CD4-positive, alpha-beta memory T cell (primary cell): Measurements from ENCODE around the gene EZH1. TPM values are rescaled to one million over a fixed set of nuclear protein-coding genes. Genes with fewer than 3 reads are reported as not detected.

Experiments
- CTCF ChIA-PET: fragments of 350-600 bp; sonication (Branson Sonifier 250); formaldehyde crosslinking; loops from one replicate; lab custom pipeline; 2021; ENCODE audit warnings: inconsistent platforms; ENCODE audit not compliant: partially characterized antibody; lab: Charles Lee
- POLR2A ChIA-PET: fragments of 350-600 bp; sonication (Branson Sonifier 250); formaldehyde crosslinking; loops from one replicate; lab custom pipeline; 2021; ENCODE audit not compliant: partially characterized antibody; lab: Charles Lee
- DNase-seq, 5 donors: peaks; one replicate each; pipeline versions ENCODE4 v3.0.0 to v3.0.0-alpha.2; 2020 to 2022; ENCODE audit warnings: mixed read lengths in 1 of 5
- H3K27ac ChIP-seq: one replicate; pipeline ENCODE4 v1.7.0; 2013; ENCODE audit warnings: low read depth, low read length
- H3K27me3 ChIP-seq: 2 replicates; pipeline ENCODE4 v1.7.0; 2013; ENCODE audit warnings: mild to moderate bottlenecking, low read length, moderate library complexity; ENCODE audit not compliant: insufficient read depth
- H3K36me3 ChIP-seq: 2 replicates; pipeline ENCODE4 v1.7.0; 2013; ENCODE audit warnings: mild to moderate bottlenecking, low read length, moderate library complexity; ENCODE audit not compliant: insufficient read depth
- H3K4me1 ChIP-seq: 2 replicates; pipeline ENCODE4 v1.7.0; 2013; ENCODE audit warnings: mild to moderate bottlenecking, low read length, moderate library complexity; ENCODE audit not compliant: insufficient read depth
- H3K4me3 ChIP-seq, 2 donors: one replicate each; pipeline ENCODE4 v1.7.0; 2013; ENCODE audit warnings: low read length in 2 of 2, mild to moderate bottlenecking in 1 of 2
- H3K9me3 ChIP-seq, 2 donors: one replicate each; pipeline ENCODE4 v1.7.0; 2013; ENCODE audit warnings: low read length in 2 of 2, control low read depth in 1 of 2; ENCODE audit not compliant: control insufficient read depth in 1 of 2
- H3K27ac Mint-ChIP-seq, 7 donors: one replicate each; pipeline ENCODE4 v1.8.0; 2020 to 2021; ENCODE audit warnings: mixed read lengths in 7 of 7, mild to moderate bottlenecking in 6 of 7, inconsistent platforms in 3 of 7, moderate library complexity in 3 of 7
- H3K27me3 Mint-ChIP-seq, 2 donors: one replicate each; pipeline ENCODE4 v1.8.0; 2020 to 2021; ENCODE audit warnings: mixed read lengths in 2 of 2
- H3K36me3 Mint-ChIP-seq, 2 donors: one replicate each; pipeline ENCODE4 v1.8.0; 2020 to 2021; ENCODE audit warnings: mixed read lengths in 2 of 2, inconsistent platforms in 1 of 2, mild to moderate bottlenecking in 1 of 2
- H3K4me1 Mint-ChIP-seq, 4 donors: one replicate each; pipeline ENCODE4 v1.8.0; 2020 to 2021; ENCODE audit warnings: mixed read lengths in 4 of 4, mild to moderate bottlenecking in 1 of 4
- H3K4me3 Mint-ChIP-seq, 8 donors: one replicate each; pipeline ENCODE4 v1.8.0; 2020 to 2021; ENCODE audit warnings: mixed read lengths in 8 of 8, mild to moderate bottlenecking in 7 of 8, moderate library complexity in 6 of 8, inconsistent platforms in 3 of 8
- H3K9me3 Mint-ChIP-seq, 8 donors: one replicate each; pipeline ENCODE4 v1.8.0; 2020 to 2021; ENCODE audit warnings: mixed read lengths in 8 of 8, mild to moderate bottlenecking in 5 of 8, inconsistent platforms in 3 of 8, moderate library complexity in 1 of 8
- intact Hi-C: fragments of 100-400 bp; cut with micrococcal nuclease; formaldehyde crosslinking; loops from one replicate; pipeline ENCODE4 v1.15.1; 2023
- polyA plus RNA-seq, 2 donors: library from polyadenylated mRNA; unstranded; fragments of 300-500 nt; fragmentation: Illumina TruSeq; gene quantifications; one replicate each; pipeline ENCODE4 v1.2.3, GENCODE V29; 2021
- total RNA-seq, 2 experiments: library from RNA; stranded (reverse); gene quantifications; one replicate each; pipeline ENCODE4 v1.2.3, GENCODE V29; 2021

The EZH1 gene
- total and polyA plus RNA-seq, 4 experiments from 2014 or later: 20.1 to 192 (median 111) TPM

DNA sequence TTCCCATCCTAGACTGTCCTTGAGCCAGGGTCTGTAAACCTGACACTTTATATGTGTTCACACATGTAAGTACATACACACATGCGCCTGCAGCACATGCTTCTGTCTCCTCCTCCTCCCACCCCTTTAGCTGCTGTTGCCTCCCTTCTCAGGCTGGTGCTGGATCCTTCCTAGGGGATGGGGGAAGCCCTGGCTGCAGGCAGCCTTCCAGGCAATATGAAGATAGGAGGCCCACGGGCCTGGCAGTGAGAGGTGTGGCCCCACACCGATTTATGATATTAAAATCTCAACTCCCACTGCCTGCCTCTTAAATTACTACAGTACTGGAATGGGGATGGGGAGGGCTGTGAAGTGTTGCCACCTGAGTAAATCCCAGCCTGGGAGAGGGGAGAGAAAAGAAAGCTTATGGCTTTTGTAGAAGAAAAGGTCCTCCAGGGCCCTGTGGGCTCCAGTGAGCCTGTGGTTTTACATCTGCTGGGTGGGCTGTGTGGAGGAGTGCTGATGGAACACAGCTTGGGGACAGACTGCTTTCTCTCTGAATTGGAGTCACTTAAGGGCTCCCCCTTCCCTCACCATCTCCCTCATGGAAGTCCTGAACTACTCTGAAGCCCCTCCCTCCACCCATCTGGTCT is 34.6 kb upstream of the EZH1 start:
- no peak overlapping the region for H3K27ac ChIP-seq
- POLR2A ChIA-PET: interaction anchor here (1.6 kb wide), 1 partner anchor 19 kb away, joined by 5 read pairs; the partner anchor contains the start of gene COA3
- H3K4me3 ChIP-seq: no peak overlapping the region
- Mint-ChIP-seq H3K27ac (no peak overlapping the region), H3K4me1 (peaks cover 7 to 30% (median 16%) of the 10 kb centered on the region in 4 donors), H3K36me3 (peaks cover 39 to 45% of the 10 kb centered on the region in 2 donors), H3K9me3 (no peaks in the 10 kb centered on the region), H3K4me3 (peak overlapping the region in 1 of 8 donors; percentile 52), H3K27me3 (peaks cover 29 to 30% of the 10 kb centered on the region in 2 donors)
- peaks cover 28% of the 10 kb centered on the region for H3K36me3 ChIP-seq
- DNase-seq: no peak
- CTCF ChIA-PET: no interaction called here
- intact Hi-C loops: no loop called here
- H3K4me1 ChIP-seq: peaks cover 7% of the 10 kb centered on the region
- no peaks in the 10 kb centered on the region for H3K9me3 ChIP-seq
- peaks cover 28% of the 10 kb centered on the region for H3K27me3 ChIP-seq

DNA sequence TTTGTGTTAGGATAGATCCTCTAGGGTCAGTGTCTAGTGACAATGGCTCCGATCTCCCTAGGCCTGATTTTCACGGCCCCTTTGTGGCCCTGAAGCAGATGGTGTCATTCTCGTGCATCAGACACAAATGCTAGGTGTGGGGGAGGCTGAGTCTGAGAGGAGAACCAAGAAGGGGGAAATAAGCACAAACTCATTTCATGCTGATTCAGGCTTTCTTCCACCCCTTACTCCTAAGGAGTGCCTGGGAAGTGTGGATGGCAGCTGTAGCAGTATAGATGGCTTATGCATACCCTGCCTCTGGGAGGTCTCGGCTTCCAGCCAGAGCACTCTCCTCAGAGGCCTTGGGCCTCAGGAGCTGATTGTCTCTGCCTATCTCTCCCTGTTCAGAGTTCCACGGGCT is 33.7 kb upstream of the EZH1 start:
- Mint-ChIP-seq H3K4me1 (peaks cover 11 to 31% (median 18%) of the 10 kb centered on the region in 4 donors), H3K36me3 (peaks cover 45 to 49% of the 10 kb centered on the region in 2 donors), H3K4me3 (no peak overlapping the region), H3K9me3 (no peaks in the 10 kb centered on the region), H3K27ac (no peak overlapping the region), H3K27me3 (peaks cover 21 to 24% of the 10 kb centered on the region in 2 donors)
- Histone ChIP-seq H3K9me3 (no peaks in the 10 kb centered on the region), H3K36me3 (peaks cover 28% of the 10 kb centered on the region), H3K4me1 (peaks cover 10% of the 10 kb centered on the region), H3K27me3 (peaks cover 22% of the 10 kb centered on the region), H3K27ac (no peak overlapping the region), H3K4me3 (no peak overlapping the region)
- DNase-seq: no peak
- ChIA-PET POLR2A (no interaction called here), CTCF (no interaction called here)
- intact Hi-C loops: no loop called here

- H3K4me3 Mint-ChIP-seq: peak overlapping the region in 4 of 8 donors; percentile 39 to 99 (median 50)
- peaks cover 11 to 30% (median 23%) of the 10 kb centered on the region in 4 donors for H3K4me1 Mint-ChIP-seq
- peaks cover 28% of the 10 kb centered on the region for H3K36me3 ChIP-seq
- no peak for DNase-seq
- H3K36me3 Mint-ChIP-seq: peaks cover 48 to 53% of the 10 kb centered on the region in 2 donors
- peaks cover 17% of the 10 kb centered on the region for H3K4me1 ChIP-seq
- peak overlapping the region in 1 of 7 donors; percentile 65 for H3K27ac Mint-ChIP-seq
- no peak overlapping the region for H3K27ac ChIP-seq
- no peaks in the 10 kb centered on the region for H3K27me3 ChIP-seq
- H3K9me3 ChIP-seq: no peaks in the 10 kb centered on the region
- ChIA-PET POLR2A (no interaction called here), CTCF (no interaction called here)
- no peak overlapping the region for H3K4me3 ChIP-seq
- intact Hi-C loops: no loop called here
- peaks cover 3 to 7% of the 10 kb centered on the region in 2 donors for H3K27me3 Mint-ChIP-seq
- H3K9me3 Mint-ChIP-seq: no peaks in the 10 kb centered on the region
Measured at GRCh38 chr17:42775534-42776098, 30.8 kb upstream of the EZH1 start.

GRCh38 chr17:42774066-42774745 is 29.4 kb upstream of the EZH1 start:
- H3K27me3 Mint-ChIP-seq: peaks cover 0 to under 1% of the 10 kb centered on the region in 2 donors
- no peaks in the 10 kb centered on the region for H3K27me3 ChIP-seq
- intact Hi-C loops: no loop called here
- CTCF ChIA-PET: interaction anchor here (0.9 to 3.0 kb wide), 5 partner anchors 11 to 224 kb away, joined by 3 to 16 read pairs (median 6); partner anchors contain the start of genes BECN1 and RPL27
- peak overlapping the region; percentile 90 to 100 for H3K4me3 ChIP-seq
- H3K9me3 ChIP-seq: no peaks in the 10 kb centered on the region
- DNase-seq: no peak
- peaks cover 11 to 28% (median 20%) of the 10 kb centered on the region in 4 donors for H3K4me1 Mint-ChIP-seq
- peak overlapping the region; percentile 81 for H3K27ac ChIP-seq
- H3K4me3 Mint-ChIP-seq: peak overlapping the region; percentile 98 to 99 (median 99)
- peaks cover 24% of the 10 kb centered on the region for H3K36me3 ChIP-seq
- POLR2A ChIA-PET: interaction anchor here (0.9 to 2.3 kb wide), 13 partner anchors 8 to 386 kb away, joined by 3 to 27 read pairs (median 6); partner anchors contain the start of genes BECN1, CNTD1, COA3 and PSMC3IP
- peaks cover 39 to 47% of the 10 kb centered on the region in 2 donors for H3K36me3 Mint-ChIP-seq
- peak overlapping the region; percentile 91 to 99 (median 98) for H3K27ac Mint-ChIP-seq
- peaks cover 17% of the 10 kb centered on the region for H3K4me1 ChIP-seq
- H3K9me3 Mint-ChIP-seq: no peaks in the 10 kb centered on the region

DNA sequence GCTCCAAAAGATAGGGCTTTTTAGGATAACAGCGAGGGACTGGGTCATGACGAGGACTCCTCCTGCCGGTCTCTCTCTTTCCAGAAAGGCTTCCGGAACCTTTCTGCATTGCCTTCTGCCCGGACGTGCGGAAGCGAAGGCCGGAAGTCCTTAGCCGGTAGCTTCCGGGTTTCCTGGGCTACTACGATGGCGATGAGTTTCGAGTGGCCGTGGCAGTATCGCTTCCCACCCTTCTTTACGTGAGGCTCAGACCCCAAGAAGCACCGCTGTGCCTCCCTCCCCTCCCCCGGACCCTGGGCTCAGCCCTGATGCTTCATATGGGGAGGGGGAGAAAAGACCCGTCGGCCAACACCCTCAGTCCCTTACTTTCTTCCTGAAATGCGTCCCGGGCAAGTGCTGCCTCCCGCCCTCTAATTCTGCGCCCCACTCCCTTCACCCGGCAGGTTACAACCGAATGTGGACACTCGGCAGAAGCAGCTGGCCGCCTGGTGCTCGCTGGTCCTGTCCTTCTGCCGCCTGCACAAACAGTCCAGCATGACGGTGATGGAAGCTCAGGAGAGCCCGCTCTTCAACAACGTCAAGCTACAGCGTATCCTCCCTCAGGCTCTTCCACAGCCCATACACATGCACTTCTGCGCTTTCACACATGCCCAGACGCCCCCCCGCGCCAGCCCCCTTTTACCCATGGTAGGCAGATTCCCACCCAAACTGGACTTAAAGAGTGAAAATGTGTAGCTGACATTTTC is 28.6 kb upstream of the EZH1 start, which contains the start of gene VPS25:
TSS of gene VPS25 (plus strand) at position 160 of the 746 bp plus-strand sequence. CDS start at position 187, 27 bp downstream.
- Histone ChIP-seq H3K9me3 (no peaks in the 10 kb centered on the region), H3K27ac (peak within 1 kb of the TSS; percentile 81), H3K27me3 (no peaks in the 10 kb centered on the region), H3K4me3 (peak within 1 kb of the TSS; percentile 90 to 100), H3K4me1 (peaks cover 17% of the 10 kb centered on the region), H3K36me3 (peaks cover 16% of the 10 kb centered on the region)
- intact Hi-C loops: loop anchor here (1.0 kb wide), 1 partner anchor 164 kb away; the partner anchor contains the start of genes RETREG3 and TUBG1
- ChIA-PET CTCF (interaction anchor here (0.9 to 3.0 kb wide), 8 partner anchors 10 to 225 kb away, joined by 3 to 16 read pairs (median 6); partner anchors contain the start of genes BECN1, PSMC3IP and RPL27), POLR2A (interaction anchor here (0.8 to 2.3 kb wide), 17 partner anchors 9 to 588 kb away, joined by 3 to 27 read pairs (median 5); partner anchors contain the start of genes BECN1, CNTD1, COA3 and PSMC3IP)
- DNase-seq: peak; percentile 70 to 77 (median 71)
- H3K4me1 Mint-ChIP-seq: peaks cover 11 to 28% (median 19%) of the 10 kb centered on the region in 4 donors
- H3K27me3 Mint-ChIP-seq: no peaks in the 10 kb centered on the region
- no peaks in the 10 kb centered on the region for H3K9me3 Mint-ChIP-seq
- peaks cover 33 to 39% of the 10 kb centered on the region in 2 donors for H3K36me3 Mint-ChIP-seq
- peak within 1 kb of the TSS; percentile 98 to 99 (median 99) for H3K4me3 Mint-ChIP-seq
- H3K27ac Mint-ChIP-seq: peak within 1 kb of the TSS; percentile 91 to 99 (median 98)

DNA sequence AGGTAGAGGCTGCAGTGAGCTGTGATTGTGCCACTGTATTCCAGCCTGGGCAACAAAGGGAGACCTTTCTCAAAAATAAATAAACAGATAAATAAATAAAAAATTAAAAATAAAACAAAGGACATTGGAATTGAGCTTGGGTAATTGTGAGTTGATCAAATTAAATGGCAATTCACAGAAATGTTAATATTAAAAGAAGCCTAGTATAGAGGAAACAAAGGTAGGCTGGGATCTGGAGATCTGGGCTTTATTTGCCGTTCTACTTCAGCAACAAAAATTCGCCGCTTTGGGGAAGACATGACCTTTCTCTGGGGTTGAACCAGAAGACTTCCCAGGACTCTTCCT is 28.1 kb upstream of the EZH1 start:
- Mint-ChIP-seq H3K27me3 (peaks cover under 1% of the 10 kb centered on the region in 2 donors), H3K9me3 (no peaks in the 10 kb centered on the region), H3K4me3 (peak overlapping the region; percentile 98 to 99 (median 99)), H3K36me3 (peaks cover 28 to 34% of the 10 kb centered on the region in 2 donors), H3K27ac (peak overlapping the region; percentile 91 to 99 (median 98)), H3K4me1 (peaks cover 11 to 28% (median 19%) of the 10 kb centered on the region in 4 donors)
- POLR2A ChIA-PET: interaction anchor here (0.7 to 2.3 kb wide), 14 partner anchors 9 to 588 kb away, joined by 3 to 27 read pairs (median 6); partner anchors contain the start of genes BECN1, CNTD1, COA3 and PSMC3IP
- peak overlapping the region; percentile 90 to 100 for H3K4me3 ChIP-seq
- peaks cover 11% of the 10 kb centered on the region for H3K36me3 ChIP-seq
- CTCF ChIA-PET: interaction anchor here (1.2 to 3.0 kb wide), 7 partner anchors 9 to 225 kb away, joined by 3 to 16 read pairs (median 6); partner anchors contain the start of genes BECN1, PSMC3IP and RPL27
- H3K4me1 ChIP-seq: peaks cover 17% of the 10 kb centered on the region
- intact Hi-C loops: loop anchor here (1.0 kb wide), 1 partner anchor 164 kb away; the partner anchor contains the start of genes RETREG3 and TUBG1
- no peak for DNase-seq
- no peaks in the 10 kb centered on the region for H3K27me3 ChIP-seq
- peak overlapping the region; percentile 81 for H3K27ac ChIP-seq
- H3K9me3 ChIP-seq: no peaks in the 10 kb centered on the region
